Heart left ventricle (tissue), 13 donors: ENCODE data around the gene FDX2.
"Not testable (repeated sequence)": the region's sequence is repeated elsewhere in the genome, so short reads cannot be mapped to it uniquely, and the experiment has no call there.

Experiments
- POLR2A ChIP-seq, 2 donors: fragments of 450-650 bp; IDR thresholded peaks; one replicate each; pipeline ENCODE4 v1.6.1; 2017; ENCODE audit warnings: antibody characterized with exemption in 2 of 2, mild to moderate bottlenecking in 2 of 2, moderate library complexity in 2 of 2
- TF ChIP-seq, protein P1 (sequence below), 12 donors: fragments of 200-600 bp; sonication (generic) in 4 of 12; IDR thresholded peaks; one replicate each; pipeline versions ENCODE4 v1.5.0 to v1.8.0; 2018 to 2022; ENCODE audit warnings: antibody characterized with exemption in 12 of 12, mild to moderate bottlenecking in 5 of 12
- donor health status: ischemic (EF 13 %, LVEDD 7.1; RV severe dilation, severe dysfunction).
- donor health status: DM: no; HTN: yes; CAD: no.
- donor health status: DM: no; HTN: no; CAD: no.
- donor health status: ischemic (EF 25% LVEDD 6.9; RV normal size, moderate dysfunction).
- donor health status: ischemic (EF 25% LVEDD 5.7; RV mildly dilated, moderate dysfunction).
- donor health status: ischemic (EF 35%, LVEDD 5.7; RV mildly dilated, moderate dysfunction).
- donor health status: nonischemic (EF 11% LVEDD 7.7; RV severe dilation, severe dysfunction).
- donor health status: DM: yes; HTN: yes; CAD: no.
- donor health status: PGD.
- donor health status: ischemic (EF 29% LVEDD 5.4; RV normal size, mild dysfunction).
- donor health status: nonischemic (EF 23%, LVEDD 6.1; RV moderate dilation, normal function).

- TF ChIP-seq POLR2A (IDR thresholded peaks at IDR 0.05), result not testable (repeated sequence)
- TF ChIP-seq, protein P1, sequence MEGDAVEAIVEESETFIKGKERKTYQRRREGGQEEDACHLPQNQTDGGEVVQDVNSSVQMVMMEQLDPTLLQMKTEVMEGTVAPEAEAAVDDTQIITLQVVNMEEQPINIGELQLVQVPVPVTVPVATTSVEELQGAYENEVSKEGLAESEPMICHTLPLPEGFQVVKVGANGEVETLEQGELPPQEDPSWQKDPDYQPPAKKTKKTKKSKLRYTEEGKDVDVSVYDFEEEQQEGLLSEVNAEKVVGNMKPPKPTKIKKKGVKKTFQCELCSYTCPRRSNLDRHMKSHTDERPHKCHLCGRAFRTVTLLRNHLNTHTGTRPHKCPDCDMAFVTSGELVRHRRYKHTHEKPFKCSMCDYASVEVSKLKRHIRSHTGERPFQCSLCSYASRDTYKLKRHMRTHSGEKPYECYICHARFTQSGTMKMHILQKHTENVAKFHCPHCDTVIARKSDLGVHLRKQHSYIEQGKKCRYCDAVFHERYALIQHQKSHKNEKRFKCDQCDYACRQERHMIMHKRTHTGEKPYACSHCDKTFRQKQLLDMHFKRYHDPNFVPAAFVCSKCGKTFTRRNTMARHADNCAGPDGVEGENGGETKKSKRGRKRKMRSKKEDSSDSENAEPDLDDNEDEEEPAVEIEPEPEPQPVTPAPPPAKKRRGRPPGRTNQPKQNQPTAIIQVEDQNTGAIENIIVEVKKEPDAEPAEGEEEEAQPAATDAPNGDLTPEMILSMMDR (IDR thresholded peaks at IDR 0.05), result not testable (repeated sequence)
Measured at GRCh38 chr19:10336725-10337124, 20.9 kb upstream of the FDX2 start.
